Measurements from ENCODE around the gene CCR9. TPM values are rescaled to one million over a fixed set of nuclear protein-coding genes. Genes with fewer than 3 reads are reported as not detected.

Gene CCR9
- total RNA-seq, 4 donors from 2014 or later = 0.17 TPM; not detected in 3

- no peak for TF ChIP-seq POLR2AphosphoS5 (IDR thresholded peaks at IDR 0.05)
- Histone ChIP-seq H3K36me3 (no peaks in the 10 kb centered on the region), H3K27me3 (no peaks in the 10 kb centered on the region), H3K4me1 (no peaks in the 10 kb centered on the region), H3K27ac (replicated peaks in 1 of 4) (no peak overlapping the region), H3K9me3 (peaks cover 0 to 9% (median 4%) of the 10 kb centered on the region in 4 donors), H3K4me3 (no peak overlapping the region)
- DNase-seq (ENCODE audit: extremely low spot score) = no peak
- intact Hi-C loops (cut with DNase I) = no loop called here
- WGBS = 78% methylated on average over 7 of the region's 7 CpGs
Measured at GRCh38 chr3:45858809-45859543, 27.4 kb upstream of the CCR9 start.

GRCh38 chr3:45860481-45860880 is 25.9 kb upstream of the CCR9 start:
- TF ChIP-seq POLR2A (IDR thresholded peaks at IDR 0.05; ENCODE audit: low read depth) = no peak
- no peak for TF ChIP-seq CTCF (IDR thresholded peaks at IDR 0.05)
- TF ChIP-seq EP300 (IDR thresholded peaks at IDR 0.05) = no peak
- TF ChIP-seq POLR2AphosphoS5 (IDR thresholded peaks at IDR 0.05) = no peak
- no peak for DNase-seq (ENCODE audit: extremely low spot score)
- H3K4me1 ChIP-seq = no peaks in the 10 kb centered on the region
- H3K36me3 ChIP-seq = no peaks in the 10 kb centered on the region
- H3K9me3 ChIP-seq = peaks cover 0 to 9% (median 4%) of the 10 kb centered on the region in 4 donors
- 87% methylated on average over 4 of the region's 4 CpGs for WGBS
- intact Hi-C loops (cut with DNase I) = no loop called here
- H3K27me3 ChIP-seq = no peaks in the 10 kb centered on the region
- no peak overlapping the region for H3K4me3 ChIP-seq
- H3K27ac ChIP-seq (replicated peaks in 1 of 4) = no peak overlapping the region

GRCh38 chr3:45861043-45861719 is 25.2 kb upstream of the CCR9 start:
- no peak overlapping the region for H3K27ac ChIP-seq (replicated peaks in 1 of 4)
- no peaks in the 10 kb centered on the region for H3K36me3 ChIP-seq
- no peaks in the 10 kb centered on the region for H3K27me3 ChIP-seq
- peaks cover 0 to 9% (median 4%) of the 10 kb centered on the region in 4 donors for H3K9me3 ChIP-seq
- no peak for DNase-seq (ENCODE audit: extremely low spot score)
- no peak overlapping the region for H3K4me3 ChIP-seq
- H3K4me1 ChIP-seq = no peaks in the 10 kb centered on the region
- intact Hi-C loops (cut with DNase I) = no loop called here
- TF ChIP-seq POLR2A (IDR thresholded peaks at IDR 0.05; ENCODE audit: low read depth) = no peak
- no peak for TF ChIP-seq POLR2AphosphoS5 (IDR thresholded peaks at IDR 0.05)
- no peak for TF ChIP-seq CTCF (IDR thresholded peaks at IDR 0.05)
- no peak for TF ChIP-seq EP300 (IDR thresholded peaks at IDR 0.05)
- 69% methylated on average over 7 of the region's 7 CpGs for WGBS

GRCh38 chr3:45864760-45865519 is 21.4 kb upstream of the CCR9 start:
- Histone ChIP-seq H3K36me3 (no peaks in the 10 kb centered on the region), H3K4me1 (no peaks in the 10 kb centered on the region), H3K27ac (replicated peaks in 1 of 4) (no peak overlapping the region), H3K9me3 (peaks cover 0 to 9% (median 4%) of the 10 kb centered on the region in 4 donors), H3K27me3 (no peaks in the 10 kb centered on the region), H3K4me3 (no peak overlapping the region)
- DNase-seq (ENCODE audit: extremely low spot score) = no peak
- 64% methylated on average over 8 of the region's 8 CpGs for WGBS
- no peak for TF ChIP-seq POLR2AphosphoS5 (IDR thresholded peaks at IDR 0.05)
- no peak for TF ChIP-seq POLR2A (IDR thresholded peaks at IDR 0.05; ENCODE audit: low read depth)
- no peak for TF ChIP-seq CTCF (IDR thresholded peaks at IDR 0.05)
- TF ChIP-seq EP300 (IDR thresholded peaks at IDR 0.05) = no peak
- intact Hi-C loops (cut with DNase I) = no loop called here

- Histone ChIP-seq H3K36me3 (no peaks in the 10 kb centered on the region), H3K4me1 (no peaks in the 10 kb centered on the region), H3K9me3 (peaks cover 0 to 9% (median 4%) of the 10 kb centered on the region in 4 donors), H3K4me3 (no peak overlapping the region), H3K27me3 (no peaks in the 10 kb centered on the region), H3K27ac (replicated peaks in 1 of 4) (no peak overlapping the region)
- TF ChIP-seq EP300 (IDR thresholded peaks at IDR 0.05) (no peak), POLR2A (IDR thresholded peaks at IDR 0.05; ENCODE audit: low read depth) (no peak), CTCF (IDR thresholded peaks at IDR 0.05) (no peak), POLR2AphosphoS5 (IDR thresholded peaks at IDR 0.05) (no peak)
- DNase-seq (ENCODE audit: extremely low spot score) = no peak
- intact Hi-C loops (cut with DNase I) = no loop called here
- 63% methylated on average over 6 of the region's 6 CpGs for WGBS
Measured at GRCh38 chr3:45865563-45865962, 20.8 kb upstream of the CCR9 start.

All from esophagus muscularis mucosa (tissue), 4 donors.